Aorta (tissue), 5 donors: Measurements from ENCODE around the gene CUBN. TPM values are rescaled to one million over a fixed set of nuclear protein-coding genes. Genes with fewer than 3 reads are reported as not detected.
"Not testable (repeated sequence)": the region's sequence is repeated elsewhere in the genome, so short reads cannot be mapped to it uniquely, and the experiment has no call there.

Source experiments
- ATAC-seq: fragments of 200-7000 bp; cut with Tn5 transposase; one replicate; pipeline ENCODE4 v1.9.1; 2022; ENCODE audit warnings: moderate library complexity; ENCODE audit not compliant: low FRiP score
- DNase-seq, 2 donors: peaks; one replicate each; pipeline ENCODE4 v3.0.0-alpha.2; 2020
- H3K27ac ChIP-seq, 2 donors: one replicate each; pipeline ENCODE4 v1.5.1; 2013; ENCODE audit warnings: low read length in 2 of 2, mild to moderate bottlenecking in 2 of 2, moderate library complexity in 2 of 2, control low read depth in 1 of 2, inconsistent platforms in 1 of 2, low read depth in 1 of 2
- H3K27me3 ChIP-seq, 2 donors: one replicate each; pipeline ENCODE4 v1.6.1; 2013; ENCODE audit warnings: control low read depth in 1 of 2, low read length in 1 of 2, mild to moderate bottlenecking in 1 of 2, moderate library complexity in 1 of 2; ENCODE audit not compliant: insufficient read depth in 2 of 2, control insufficient read depth in 1 of 2
- H3K36me3 ChIP-seq, 2 donors: one replicate each; pipeline ENCODE4 v1.6.1; 2013; ENCODE audit warnings: control low read depth in 1 of 2, low read length in 1 of 2, mild to moderate bottlenecking in 1 of 2; ENCODE audit not compliant: insufficient read depth in 2 of 2, control insufficient read depth in 1 of 2
- H3K4me1 ChIP-seq, 2 donors: one replicate each; pipeline ENCODE4 v1.6.1; 2013; ENCODE audit warnings: low read length in 2 of 2, control low read depth in 1 of 2, mild to moderate bottlenecking in 1 of 2, moderate library complexity in 1 of 2; ENCODE audit not compliant: insufficient read depth in 2 of 2, control insufficient read depth in 1 of 2
- H3K4me3 ChIP-seq, 2 donors: one replicate each; pipeline ENCODE4 v1.5.1; 2013; ENCODE audit warnings: low read length in 2 of 2, control low read depth in 1 of 2, mild to moderate bottlenecking in 1 of 2
- H3K9me3 ChIP-seq: one replicate; pipeline ENCODE4 v1.6.1; 2013; ENCODE audit warnings: mild to moderate bottlenecking, low read length; ENCODE audit not compliant: control insufficient read depth
- WGBS, 2 donors: extraction: QIAGEN DNeasy Blood & Tissue Kit; methylation state at CpG; one replicate each; pipeline ENCODE4 v1.1.7; 2013; 5-methylcytosine and 5-hydroxymethylcytosine counted together
- intact Hi-C, 2 donors: fragments of 100-400 bp; cut with DNase I; formaldehyde crosslinking; loops; one replicate each; pipeline versions ENCODE4 v1.14.2 to v1.15.0; 2022
- polyA plus RNA-seq, 2 donors: library from polyadenylated mRNA; stranded (reverse); fragments of 200-250 nt; gene quantifications; one replicate each; pipeline ENCODE4 v1.2.3, GENCODE V29; 2013
- total RNA-seq, 2 donors: library from RNA; stranded (reverse); fragmentation: NEBNext Ultra II Directional; extraction: Animal tissue kit (Norgen Biotek cat#: 25700); gene quantifications; one replicate each; pipeline ENCODE4 v1.2.1, GENCODE V29; 2021
- donor health status: healthy with polysubstance abuse.
- donor health status: Bipolar disorder and iron deficiency.
- donor health status: DM: no; HTN: no; CAD: no.
- donor health status: DM: no; HTN: no; CAD: no.
- donor health status: DM: yes; HTN: yes; CAD: no.

CUBN gene
- total and polyA plus RNA-seq, 4 donors = 0.13 to 5.2 (median 2.6) TPM

DNA sequence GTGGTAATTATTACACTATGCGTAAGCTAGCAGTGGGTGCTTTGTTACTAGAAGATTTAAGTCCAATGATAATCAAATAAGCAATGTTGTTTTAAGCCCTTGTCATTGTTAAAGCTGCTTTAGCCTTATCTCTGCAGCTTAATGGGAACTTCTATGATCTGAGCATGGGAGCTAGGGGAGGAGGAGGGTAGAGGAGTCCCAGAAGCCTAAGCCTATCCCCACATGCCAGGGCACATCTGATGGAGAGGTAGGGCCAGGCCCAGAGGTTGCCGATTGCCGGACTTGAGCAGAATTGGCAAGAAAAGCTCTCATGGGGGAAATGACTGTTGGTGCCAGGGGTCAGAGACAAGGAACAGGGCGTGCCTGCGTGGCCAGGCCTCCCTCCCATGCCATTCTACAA is 13.4 kb downstream of the CUBN start:
- Histone ChIP-seq H3K4me3 (no peak overlapping the region), H3K4me1 (no peaks in the 10 kb centered on the region), H3K27ac (no peak overlapping the region), H3K36me3 (no peaks in the 10 kb centered on the region), H3K27me3 (no peaks in the 10 kb centered on the region), H3K9me3 (no peaks in the 10 kb centered on the region)
- WGBS, 2 donors = 76 to 79% methylated on average over 5 of the region's 5 CpGs
- intact Hi-C loops = no loop called here
- ATAC-seq (peak; percentile 52), DNase-seq (no peak)

DNA sequence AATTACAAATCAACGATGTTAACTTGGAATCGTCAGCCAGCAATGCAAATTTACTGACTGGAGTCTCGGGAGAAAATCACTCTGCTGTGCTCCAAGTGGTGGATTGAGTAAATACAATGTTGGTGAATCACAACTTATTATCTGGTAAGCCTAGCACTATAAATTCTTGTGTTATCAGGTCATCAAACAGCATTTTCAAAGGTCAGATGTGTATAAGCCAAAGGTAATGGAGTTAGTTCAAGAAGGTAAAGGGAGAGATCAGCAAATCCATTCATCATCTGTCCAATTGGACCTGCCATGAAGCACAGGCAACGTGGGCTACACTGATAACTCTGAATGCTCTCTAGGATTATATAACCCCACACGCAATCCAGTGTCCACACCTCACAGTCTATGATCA is 13.9 kb downstream of the CUBN start:
- WGBS, 2 donors = 83 to 90% methylated on average over 5 of the region's 5 CpGs
- no peaks in the 10 kb centered on the region for H3K36me3 ChIP-seq
- ATAC-seq = no peak

DNA sequence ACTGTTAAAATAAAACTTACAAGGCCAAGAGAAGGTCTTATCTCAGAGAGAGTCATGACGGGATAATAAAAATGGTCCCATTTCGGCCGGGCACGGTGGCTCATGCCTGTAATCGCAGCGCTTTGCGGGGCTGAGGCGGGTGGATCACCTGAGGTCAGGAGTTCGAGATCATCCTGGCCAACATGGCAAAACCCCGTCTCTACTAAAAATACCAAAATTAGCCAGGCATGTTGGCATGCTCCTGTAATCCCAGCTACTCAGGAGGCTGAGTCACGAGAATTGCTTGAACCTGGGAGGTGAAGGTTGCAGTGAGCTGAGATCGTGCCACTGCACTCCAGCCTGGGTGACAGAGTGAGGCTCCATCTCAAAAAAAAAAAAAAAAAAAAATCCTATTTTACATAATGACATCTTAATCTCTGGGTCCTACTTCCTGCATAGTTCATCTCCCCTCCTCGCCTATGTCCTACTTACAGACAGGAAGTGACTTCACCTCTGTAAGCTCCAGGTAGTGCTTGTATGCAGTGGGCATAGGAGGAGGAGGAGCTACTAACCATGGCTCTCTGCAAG is 14.7 kb downstream of the CUBN start:
- WGBS, 2 donors = 26 to 29% methylated on average over 13 of the region's 13 CpGs
- not testable (repeated sequence) for ATAC-seq
- H3K27ac ChIP-seq = peak overlapping the region in 1 of 2 donors; percentile 87

More for the DNA sequence above, 13.9 kb downstream of the CUBN start:
- intact Hi-C loops = no loop called here
- no peak overlapping the region for H3K27ac ChIP-seq
- no peak for DNase-seq
- H3K4me1 ChIP-seq = no peaks in the 10 kb centered on the region
- H3K27me3 ChIP-seq = no peaks in the 10 kb centered on the region
- H3K4me3 ChIP-seq = no peak overlapping the region
- H3K9me3 ChIP-seq = no peaks in the 10 kb centered on the region

DNA sequence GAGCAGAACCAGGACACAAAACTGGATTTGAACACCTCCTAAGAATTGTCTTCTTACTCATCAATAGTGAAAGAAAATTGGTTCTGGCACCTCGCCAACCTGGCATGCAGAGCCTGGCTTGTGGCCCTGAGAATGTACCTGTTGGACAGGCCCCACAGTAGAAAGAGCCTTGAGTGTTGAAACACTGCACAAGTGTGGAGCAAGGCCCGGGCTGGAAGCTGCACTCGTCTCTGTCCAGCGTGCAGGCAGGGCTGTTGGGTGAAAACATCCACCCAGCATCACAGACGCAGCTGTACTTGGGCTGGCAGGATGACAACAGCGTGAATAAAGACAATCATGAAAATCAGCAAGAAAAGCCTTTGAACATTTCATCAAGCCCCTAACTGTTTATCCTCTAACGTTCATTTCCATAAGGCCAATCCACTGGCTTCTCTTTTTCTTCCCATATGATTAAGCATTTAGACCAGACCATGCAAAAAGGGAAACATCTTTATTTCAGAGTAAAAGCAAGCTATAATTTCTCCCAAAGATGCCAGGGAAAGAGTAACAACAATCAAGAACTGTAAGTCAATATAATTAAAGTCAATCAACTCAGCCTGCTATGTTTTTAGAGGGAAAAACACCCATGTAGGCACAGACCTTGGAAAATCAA is 15.6 kb downstream of the CUBN start:
- Histone ChIP-seq H3K27me3 (no peaks in the 10 kb centered on the region), H3K27ac (peak overlapping the region in 1 of 2 donors; percentile 87), H3K4me3 (no peak overlapping the region), H3K36me3 (no peaks in the 10 kb centered on the region), H3K9me3 (no peaks in the 10 kb centered on the region), H3K4me1 (no peaks in the 10 kb centered on the region)
- intact Hi-C loops = no loop called here
- ATAC-seq (peak; percentile 61), DNase-seq (peak; percentile 55 to 77)
- 21 to 22% methylated on average over 7 of the region's 7 CpGs for WGBS, 2 donors

More for the DNA sequence above, 14.7 kb downstream of the CUBN start:
- H3K27me3 ChIP-seq, intact Hi-C loops, H3K36me3 ChIP-seq, H3K9me3 ChIP-seq, H3K4me1 ChIP-seq, H3K4me3 ChIP-seq: not testable (repeated sequence)
- DNase-seq = peak in 1 of 2 donors; percentile 63

DNA sequence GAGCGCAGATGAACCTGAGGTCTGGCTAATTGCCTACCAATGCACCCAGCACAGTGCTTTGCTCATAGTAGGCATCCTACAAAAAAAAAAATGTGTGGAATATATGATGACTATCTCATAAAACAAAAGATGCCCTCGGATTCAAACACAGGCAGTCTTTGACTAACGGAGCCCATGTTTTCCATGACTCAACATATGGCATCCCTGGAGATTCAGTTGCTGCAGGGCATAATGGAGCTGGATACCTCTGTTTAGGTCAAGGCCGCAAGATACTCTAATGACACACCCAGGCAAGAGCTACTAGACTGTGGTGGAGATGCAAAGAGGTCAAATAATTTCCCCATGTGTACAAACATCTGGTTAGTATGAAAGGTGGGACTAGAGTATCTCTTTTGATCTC is 16.3 kb downstream of the CUBN start:
- Histone ChIP-seq H3K9me3 (no peaks in the 10 kb centered on the region), H3K27me3 (no peaks in the 10 kb centered on the region), H3K4me3 (no peak overlapping the region), H3K36me3 (no peaks in the 10 kb centered on the region), H3K4me1 (no peaks in the 10 kb centered on the region), H3K27ac (no peak overlapping the region)
- ATAC-seq = no peak
- WGBS, 2 donors = 94 to 96% methylated on average over 4 of the region's 4 CpGs
- intact Hi-C loops = no loop called here
- DNase-seq = no peak

DNA sequence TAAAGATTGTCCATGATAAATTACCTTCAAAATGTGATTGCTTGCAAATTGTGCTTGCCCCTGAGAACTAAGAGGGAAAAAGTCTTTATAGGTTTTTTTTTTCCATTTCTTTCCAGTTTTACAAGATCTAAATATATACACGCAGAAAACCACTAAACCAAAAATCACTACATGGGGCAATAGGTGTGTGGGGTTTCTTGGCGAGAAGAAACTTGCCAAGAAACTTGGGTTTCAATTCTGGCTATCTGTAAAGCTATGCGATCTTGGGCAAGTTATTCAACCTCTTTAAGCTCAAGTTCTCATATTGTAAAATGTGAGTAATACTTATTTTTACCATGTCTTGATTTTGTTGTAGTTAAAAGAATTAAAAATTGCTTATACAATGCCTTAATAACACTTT is 17.0 kb downstream of the CUBN start:
- Histone ChIP-seq H3K4me1 (no peaks in the 10 kb centered on the region), H3K27me3 (no peaks in the 10 kb centered on the region), H3K27ac (no peak overlapping the region), H3K4me3 (no peak overlapping the region), H3K36me3 (no peaks in the 10 kb centered on the region), H3K9me3 (no peaks in the 10 kb centered on the region)
- ATAC-seq = no peak
- 40 to 41% methylated on average over 3 of the region's 3 CpGs for WGBS, 2 donors
- intact Hi-C loops = no loop called here
- DNase-seq = no peak

DNA sequence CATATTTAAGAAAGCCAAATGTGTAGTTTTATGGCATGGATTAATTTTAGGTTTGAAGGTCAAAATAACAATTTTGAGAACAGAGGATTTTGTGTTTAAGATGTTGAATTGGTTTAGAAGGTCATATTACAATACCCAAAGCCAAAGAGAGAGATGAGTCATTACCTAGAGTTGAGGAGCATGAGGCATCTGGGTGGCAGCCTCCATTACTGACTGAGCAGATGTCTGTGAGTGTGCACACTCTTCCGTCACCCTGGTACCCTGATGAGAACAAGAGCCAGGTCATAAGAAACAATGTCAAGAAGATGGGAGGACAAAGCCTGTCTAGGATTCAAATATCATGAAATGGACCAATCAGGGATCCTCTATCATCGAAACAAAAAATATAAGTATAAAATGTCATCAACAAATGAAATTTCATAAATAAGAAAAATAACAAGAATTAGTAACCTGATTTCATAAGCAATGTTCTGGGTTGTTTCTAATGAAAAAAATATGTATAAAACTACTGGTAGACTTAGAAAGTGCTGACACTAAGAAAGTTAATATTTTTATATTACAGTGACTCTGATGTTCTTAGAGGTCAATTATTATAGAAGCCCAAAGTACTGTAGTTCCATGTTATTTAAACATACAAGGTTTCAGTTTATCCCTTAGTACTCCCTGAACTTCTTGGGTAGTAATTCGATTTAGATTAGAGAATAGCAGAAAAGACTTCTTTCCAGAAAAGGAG is 20.0 kb downstream of the CUBN start:
- Histone ChIP-seq H3K27me3 (no peaks in the 10 kb centered on the region), H3K4me1 (no peaks in the 10 kb centered on the region), H3K4me3 (no peak overlapping the region), H3K36me3 (no peaks in the 10 kb centered on the region), H3K9me3 (no peaks in the 10 kb centered on the region), H3K27ac (no peak overlapping the region)
- WGBS, 2 donors = 88 to 93% methylated on average over 3 of the region's 3 CpGs
- no peak for DNase-seq
- ATAC-seq = no peak
- intact Hi-C loops = no loop called here

DNA sequence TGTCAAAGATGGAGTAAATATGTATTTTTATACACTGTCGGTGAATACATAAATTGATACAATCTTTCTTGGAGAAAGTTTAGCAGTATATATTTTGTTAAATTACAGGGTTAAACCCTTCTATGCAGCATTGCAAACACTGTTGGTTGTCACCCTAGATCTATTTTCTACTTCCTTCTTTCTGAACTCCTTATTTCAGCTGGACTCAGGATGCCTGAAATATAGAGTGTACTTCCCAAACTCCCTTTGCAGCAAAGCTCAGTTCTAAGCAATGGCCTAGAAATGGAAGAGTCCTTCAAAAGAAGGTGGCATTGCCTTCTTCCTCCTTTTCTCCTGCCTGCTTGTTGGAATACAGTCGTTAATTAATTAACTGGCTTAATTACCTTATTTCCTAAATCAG is 20.6 kb downstream of the CUBN start:
- H3K27ac ChIP-seq = no peak overlapping the region
- no peaks in the 10 kb centered on the region for H3K9me3 ChIP-seq
- no peak for ATAC-seq
- H3K36me3 ChIP-seq = no peaks in the 10 kb centered on the region
- no peak for DNase-seq
- intact Hi-C loops = no loop called here
- whole genome bisulfite sequencing, 2 donors = 91 to 94% methylated on average over 2 of the region's 2 CpGs
- no peaks in the 10 kb centered on the region for H3K4me1 ChIP-seq
- H3K4me3 ChIP-seq = no peak overlapping the region
- H3K27me3 ChIP-seq = no peaks in the 10 kb centered on the region

DNA sequence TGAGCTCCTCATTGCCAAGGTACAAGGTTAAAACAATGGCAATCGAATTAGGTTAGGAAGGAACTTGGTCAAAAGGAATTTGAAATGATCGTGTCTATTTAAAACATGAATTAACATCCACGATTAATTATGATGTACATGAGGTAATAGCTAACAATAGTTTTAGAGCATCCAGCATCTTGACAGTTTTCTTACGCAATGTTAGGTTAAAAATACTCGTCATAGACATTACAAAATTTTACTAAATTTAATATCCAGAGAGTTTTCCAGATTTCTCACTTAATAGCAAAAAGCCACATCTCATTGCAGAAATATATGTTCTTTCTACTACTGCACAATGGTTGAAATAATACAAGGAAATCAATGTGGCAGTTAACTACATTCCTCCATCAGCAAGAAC is 22.6 kb downstream of the CUBN start:
- Histone ChIP-seq H3K36me3 (no peaks in the 10 kb centered on the region), H3K4me3 (no peak overlapping the region), H3K9me3 (no peaks in the 10 kb centered on the region), H3K4me1 (no peaks in the 10 kb centered on the region), H3K27me3 (no peaks in the 10 kb centered on the region), H3K27ac (no peak overlapping the region)
- DNase-seq (no peak), ATAC-seq (no peak)
- intact Hi-C loops = no loop called here
- WGBS, 2 donors = 89 to 93% methylated on average over 5 of the region's 5 CpGs
